HG03520 (cell line): Measurements from ENCODE around the gene RPRD1B.

Source experiments
- ATAC-seq: cut with Tn5 transposase; IDR thresholded peaks from one replicate; pipeline ENCODE4 v1.9.1; 2021; ENCODE audit warnings: mild to moderate bottlenecking, moderate library complexity; ENCODE audit not compliant: unreplicated experiment

Gene RPRD1B

GRCh38 chr20:38034961-38035360, 1.4 kb downstream of the RPRD1B start:
- no peak for ATAC-seq

GRCh38 chr20:38036366-38036765, 2.8 kb downstream of the RPRD1B start:
- no peak for ATAC-seq

GRCh38 chr20:38040276-38040675, 6.7 kb downstream of the RPRD1B start:
- no peak for ATAC-seq

GRCh38 chr20:38043512-38044300, 10.2 kb downstream of the RPRD1B start:
- ATAC-seq: no peak

- no peak for ATAC-seq
These were observed 11.1 kb downstream of the RPRD1B start for GRCh38 chr20:38044685-38045084.

- no peak for ATAC-seq
These were observed 13.0 kb downstream of the RPRD1B start for GRCh38 chr20:38046572-38046971.

GRCh38 chr20:38049800-38050199, 16.3 kb downstream of the RPRD1B start:
- no peak for ATAC-seq

- no peak for ATAC-seq
These were observed 17.1 kb downstream of the RPRD1B start for GRCh38 chr20:38050686-38051085.

GRCh38 chr20:38052870-38053269, 19.3 kb downstream of the RPRD1B start:
- no peak for ATAC-seq

GRCh38 chr20:38054647-38055046, 21.1 kb downstream of the RPRD1B start:
- no peak for ATAC-seq

- no peak for ATAC-seq
These were observed 21.7 kb downstream of the RPRD1B start for GRCh38 chr20:38055294-38055693.

- ATAC-seq: no peak
These were observed 22.3 kb downstream of the RPRD1B start for GRCh38 chr20:38055848-38056247.

- ATAC-seq: no peak
These were observed 23.9 kb downstream of the RPRD1B start for GRCh38 chr20:38057351-38057972.

GRCh38 chr20:38059832-38060231, 26.3 kb downstream of the RPRD1B start:
- no peak for ATAC-seq

- ATAC-seq: no peak
These were observed 27.0 kb downstream of the RPRD1B start for GRCh38 chr20:38060536-38060935.

GRCh38 chr20:38061109-38061508, 27.6 kb downstream of the RPRD1B start:
- ATAC-seq: no peak

- ATAC-seq: no peak
These were observed 29.3 kb downstream of the RPRD1B start for GRCh38 chr20:38062890-38063289.

GRCh38 chr20:38063911-38064530, 30.5 kb downstream of the RPRD1B start:
- no peak for ATAC-seq

- no peak for ATAC-seq
These were observed 32.3 kb downstream of the RPRD1B start for GRCh38 chr20:38065764-38066375.

- ATAC-seq: no peak
These were observed 33.6 kb downstream of the RPRD1B start for GRCh38 chr20:38066969-38067716.
